Upper lobe of left lung (tissue), 6 donors: ENCODE measurements around the gene MPV17. TPM values are rescaled to one million over a fixed set of nuclear protein-coding genes. Genes with fewer than 3 reads are reported as not detected.
A peak's percentile ranks its signal among the peaks of the same experiment; 100 is the strongest.
"Not testable (repeated sequence)": the region's sequence is repeated elsewhere in the genome, so short reads cannot be mapped to it uniquely, and the experiment has no call there.

Source experiments
- ATAC-seq, 2 donors: fragments of 200-7000 bp; cut with Tn5 transposase; one replicate each; pipeline ENCODE4 v1.9.1; 2022; ENCODE audit warnings: mild to moderate bottlenecking in 2 of 2, moderate library complexity in 2 of 2; ENCODE audit not compliant: low FRiP score in 2 of 2
- DNase-seq, 2 donors: peaks; one replicate each; pipeline ENCODE4 v3.0.0-alpha.2; 2019 to 2020
- H3K27ac ChIP-seq, 4 donors: fragments of 200-600 bp; sonication (generic); one replicate each; pipeline ENCODE4 v1.5.1; 2016 to 2019
- H3K27me3 ChIP-seq, 4 donors: fragments of 200-600 bp; sonication (generic); one replicate each; pipeline ENCODE4 v1.5.1; 2017 to 2019
- H3K36me3 ChIP-seq, 4 donors: fragments of 200-600 bp; sonication (generic); one replicate each; pipeline ENCODE4 v1.5.1; 2016 to 2019
- H3K4me1 ChIP-seq, 4 donors: fragments of 200-600 bp; sonication (generic); one replicate each; pipeline ENCODE4 v1.5.1; 2018 to 2019
- H3K4me3 ChIP-seq, 4 donors: fragments of 200-600 bp; sonication (generic); one replicate each; pipeline ENCODE4 v1.5.1; 2017 to 2019; ENCODE audit warnings: mild to moderate bottlenecking in 2 of 4, moderate library complexity in 1 of 4
- H3K9me3 ChIP-seq, 4 donors: fragments of 200-600 bp; sonication (generic); one replicate each; pipeline ENCODE4 v1.5.1; 2018 to 2019
- EP300 ChIP-seq, 4 donors: sonication (generic); formaldehyde crosslinking; IDR thresholded peaks; one replicate each; pipeline ENCODE4 v1.5.1; 2017; ENCODE audit warnings: antibody characterized with exemption in 4 of 4, control low read depth in 2 of 4
- POLR2A ChIP-seq, 4 donors: fragments of 450-650 bp; IDR thresholded peaks; one replicate each; pipeline ENCODE4 v1.5.1; 2016 to 2017; ENCODE audit warnings: antibody characterized with exemption in 4 of 4, mild to moderate bottlenecking in 2 of 4
- POLR2AphosphoS5 ChIP-seq, 2 donors: sonication (generic); formaldehyde crosslinking; IDR thresholded peaks; one replicate each; pipeline ENCODE4 v1.5.1; 2017; ENCODE audit warnings: antibody characterized with exemption in 2 of 2
- WGBS, 2 donors: methylation state at CpG; one replicate each; pipeline ENCODE4 v1.1.5; 2017 to 2018; 5-methylcytosine and 5-hydroxymethylcytosine counted together
- total RNA-seq, 6 donors: library from RNA; depleted of rRNA in 4 of 6; stranded (reverse); fragments of >200 nt in 4 of 6; gene quantifications; one replicate each; pipeline versions ENCODE4 v1.1.0 to v1.2.1, GENCODE V29; 2016 to 2021
- TF ChIP-seq, protein P1 (sequence below), 6 experiments: fragments of 450-650 bp in 4 of 6; fragments of 200-600 bp in 2 of 6; sonication (generic) in 2 of 6; IDR thresholded peaks; one replicate each; pipeline ENCODE4 v1.5.1; 2016 to 2019; ENCODE audit warnings: antibody characterized with exemption in 6 of 6
- donor health status: DM: no; HTN: no; CAD: no; lungs with moderate emphysema.
- donor health status: DM: no; HTN: yes; CAD: no; lungs with severe emphysema.

Gene MPV17
- total RNA-seq, 6 donors from 2014 or later: 51.2 to 99.3 (median 75.9) TPM

DNA sequence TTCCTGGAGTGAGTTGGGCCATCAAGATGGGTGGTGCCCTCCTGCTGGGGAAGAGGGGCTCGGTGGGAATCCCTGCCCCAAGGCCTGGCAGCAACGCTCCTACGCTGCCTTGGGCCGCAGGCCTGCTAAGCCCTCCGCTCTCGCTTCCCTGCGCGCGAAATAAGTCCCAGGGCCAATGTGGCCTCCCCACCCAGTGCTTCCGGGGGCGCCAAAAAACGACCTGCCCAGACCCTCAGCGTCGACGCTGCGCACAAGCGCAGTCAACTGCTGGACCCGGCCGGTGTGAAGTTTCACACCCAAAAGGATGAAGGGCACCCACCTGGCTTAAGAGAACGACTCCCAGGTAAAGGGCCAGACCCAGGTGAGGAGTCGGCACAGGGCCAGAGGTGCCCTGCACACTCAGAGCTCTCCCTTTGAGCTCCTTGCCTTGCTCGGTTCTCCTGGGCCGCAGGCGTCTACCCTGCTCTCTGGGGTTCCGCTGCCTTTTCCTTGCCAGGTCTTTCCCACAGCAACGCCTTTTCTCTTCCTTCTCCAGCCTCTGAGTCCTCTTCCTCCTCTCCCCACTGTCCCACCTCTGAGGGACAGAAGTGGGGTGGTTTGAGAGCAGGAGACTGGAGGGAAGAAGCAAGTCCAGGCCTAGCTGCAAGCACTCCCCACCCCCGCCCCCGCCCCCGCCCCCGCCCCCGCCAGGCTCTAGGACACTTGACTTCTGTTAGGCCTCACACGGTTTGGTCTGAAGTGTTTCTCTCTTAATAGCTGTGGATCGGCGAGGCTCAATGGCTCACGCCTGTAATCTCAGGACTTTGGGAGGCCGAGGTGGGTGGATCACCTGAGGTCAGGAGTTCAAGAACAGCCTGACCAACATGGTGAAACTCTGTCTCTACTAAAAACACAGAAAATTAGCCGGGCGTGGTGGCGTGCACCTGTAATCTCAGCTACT lies 47.4 kb downstream of the MPV17 start, which contains the start of gene DNAJC5G:
Gene DNAJC5G, plus strand, starts transcription at position 223 of the 940 bp plus-strand sequence. CDS start 1,296 bp downstream, outside the sequence.
- WGBS, 2 donors: 68 to 78% methylated on average over 38 to 39 of the region's 39 CpGs
- H3K4me1 ChIP-seq: peaks cover 0 to 14% (median 2%) of the 10 kb centered on the region in 4 donors
- TF ChIP-seq POLR2A (IDR thresholded peaks at IDR 0.05) (no peak), EP300 (IDR thresholded peaks at IDR 0.05) (no peak), POLR2AphosphoS5 (IDR thresholded peaks at IDR 0.05) (no peak)
- TF ChIP-seq, protein P1, sequence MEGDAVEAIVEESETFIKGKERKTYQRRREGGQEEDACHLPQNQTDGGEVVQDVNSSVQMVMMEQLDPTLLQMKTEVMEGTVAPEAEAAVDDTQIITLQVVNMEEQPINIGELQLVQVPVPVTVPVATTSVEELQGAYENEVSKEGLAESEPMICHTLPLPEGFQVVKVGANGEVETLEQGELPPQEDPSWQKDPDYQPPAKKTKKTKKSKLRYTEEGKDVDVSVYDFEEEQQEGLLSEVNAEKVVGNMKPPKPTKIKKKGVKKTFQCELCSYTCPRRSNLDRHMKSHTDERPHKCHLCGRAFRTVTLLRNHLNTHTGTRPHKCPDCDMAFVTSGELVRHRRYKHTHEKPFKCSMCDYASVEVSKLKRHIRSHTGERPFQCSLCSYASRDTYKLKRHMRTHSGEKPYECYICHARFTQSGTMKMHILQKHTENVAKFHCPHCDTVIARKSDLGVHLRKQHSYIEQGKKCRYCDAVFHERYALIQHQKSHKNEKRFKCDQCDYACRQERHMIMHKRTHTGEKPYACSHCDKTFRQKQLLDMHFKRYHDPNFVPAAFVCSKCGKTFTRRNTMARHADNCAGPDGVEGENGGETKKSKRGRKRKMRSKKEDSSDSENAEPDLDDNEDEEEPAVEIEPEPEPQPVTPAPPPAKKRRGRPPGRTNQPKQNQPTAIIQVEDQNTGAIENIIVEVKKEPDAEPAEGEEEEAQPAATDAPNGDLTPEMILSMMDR (IDR thresholded peaks at IDR 0.05): no peak
- H3K9me3 ChIP-seq: no peaks in the 10 kb centered on the region
- peak within 1 kb of the TSS in 1 of 4 donors; percentile 27 for H3K27ac ChIP-seq
- DNase-seq (peak; percentile 55 to 66), ATAC-seq (peak in 1 of 2 donors; percentile 69)
- no peak within 1 kb of the TSS for H3K4me3 ChIP-seq
- no peaks in the 10 kb centered on the region for H3K36me3 ChIP-seq
- H3K27me3 ChIP-seq: no peaks in the 10 kb centered on the region

DNA sequence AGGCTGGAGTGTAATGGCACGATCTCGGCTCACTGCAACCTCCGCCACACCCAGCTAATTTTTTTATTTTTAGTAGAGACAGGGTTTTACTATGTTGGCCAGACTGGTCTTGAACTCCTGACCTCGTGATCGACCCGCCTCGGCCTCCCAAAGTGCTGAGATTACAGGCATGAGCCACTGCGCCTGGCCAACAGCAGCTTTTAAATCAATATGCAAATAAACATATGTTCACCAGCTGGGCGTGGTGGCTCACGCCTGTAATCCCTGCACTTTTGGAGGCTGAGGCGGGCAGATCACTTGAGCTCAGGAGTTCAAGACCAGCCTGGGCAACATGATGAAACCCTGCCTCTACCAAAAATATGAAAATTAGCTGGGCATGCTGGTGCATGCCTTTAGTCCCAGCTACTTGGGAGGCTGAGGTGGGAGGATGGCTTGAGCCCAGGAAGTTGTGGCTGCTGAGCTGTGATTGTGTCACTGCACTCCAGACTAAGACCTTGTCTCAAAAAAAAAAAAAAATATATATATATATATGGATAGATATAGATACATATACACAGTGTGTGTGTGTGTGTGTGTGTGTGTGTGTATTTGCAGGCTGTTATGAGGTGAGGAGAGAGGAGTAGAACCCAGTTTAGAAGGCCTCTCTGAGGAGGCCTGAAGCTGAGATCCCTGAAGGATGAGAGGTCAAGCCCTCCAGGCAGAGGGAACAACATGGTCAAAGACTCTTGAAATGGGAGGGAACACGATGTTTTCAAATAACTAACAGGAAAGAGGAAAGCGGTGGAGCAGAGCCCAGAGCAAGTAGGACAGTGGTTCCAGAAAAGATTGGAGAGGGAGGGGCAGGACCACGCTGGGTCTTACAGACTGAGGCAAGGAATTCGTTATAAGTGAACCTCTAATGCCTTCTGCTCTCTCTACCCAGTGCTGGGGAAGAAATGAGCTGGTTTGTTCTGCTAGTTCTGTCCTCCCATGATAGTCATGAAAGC lies 50.1 kb downstream of the MPV17 start:
- H3K27me3 ChIP-seq, H3K9me3 ChIP-seq, ATAC-seq, H3K4me3 ChIP-seq, H3K27ac ChIP-seq, H3K4me1 ChIP-seq, H3K36me3 ChIP-seq: not testable (repeated sequence)
- 77 to 83% methylated on average over 13 to 15 of the region's 15 CpGs for WGBS, 2 donors
- DNase-seq: peak in 1 of 2 donors; percentile 35

DNA sequence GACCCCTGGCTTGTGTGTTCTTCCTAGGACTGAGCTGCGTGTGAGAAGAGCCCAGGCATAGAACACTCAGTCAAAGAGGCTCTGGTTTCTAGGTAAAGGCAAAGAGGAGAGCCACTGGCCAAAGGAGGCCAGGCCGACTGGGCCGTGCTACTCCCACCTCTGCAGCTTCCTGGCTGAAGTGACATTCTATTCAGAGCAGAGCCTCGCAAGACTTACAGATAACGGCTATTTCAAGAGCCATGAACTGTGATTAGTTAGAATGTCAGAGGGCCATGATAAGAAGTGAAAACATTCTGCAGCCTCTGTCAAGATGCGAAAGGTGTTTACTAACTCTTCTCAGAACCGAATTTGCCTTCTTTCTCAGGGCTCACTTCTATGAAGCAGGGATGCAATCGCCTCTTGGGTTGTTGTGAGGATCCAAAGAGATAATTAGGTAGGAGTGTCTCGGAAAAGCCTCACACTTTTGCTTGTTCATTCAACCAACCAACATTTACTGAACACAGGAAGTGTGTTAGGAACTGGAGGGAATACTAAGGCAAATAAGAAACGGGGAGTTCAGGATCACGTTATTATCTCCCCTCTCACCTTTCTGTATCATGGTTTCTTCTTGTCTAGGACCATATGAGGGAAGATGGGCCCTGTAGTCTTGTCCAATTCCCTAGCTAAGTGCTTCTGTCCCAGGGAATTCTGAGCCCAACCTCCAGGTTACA lies 51.1 kb downstream of the MPV17 start:
- Histone ChIP-seq H3K27ac (no peak overlapping the region), H3K27me3 (no peaks in the 10 kb centered on the region)
- 58 to 65% methylated on average over 9 to 11 of the region's 11 CpGs for WGBS, 2 donors

GRCh38 chr2:27270670-27271069 lies 52.2 kb downstream of the MPV17 start:
- DNase-seq (no peak), ATAC-seq (no peak)
- WGBS, 2 donors: 59 to 60% methylated on average over 2 of the region's 2 CpGs
- no peaks in the 10 kb centered on the region for H3K9me3 ChIP-seq
- H3K27me3 ChIP-seq: no peaks in the 10 kb centered on the region
- H3K4me1 ChIP-seq: peaks cover 0 to 4% (median 0%) of the 10 kb centered on the region in 4 donors
- no peaks in the 10 kb centered on the region for H3K36me3 ChIP-seq
- H3K4me3 ChIP-seq: no peak overlapping the region
- no peak overlapping the region for H3K27ac ChIP-seq
- TF ChIP-seq POLR2A (IDR thresholded peaks at IDR 0.05): no peak
- TF ChIP-seq EP300 (IDR thresholded peaks at IDR 0.05): no peak
- TF ChIP-seq, protein P1 (IDR thresholded peaks at IDR 0.05): no peak
- no peak for TF ChIP-seq POLR2AphosphoS5 (IDR thresholded peaks at IDR 0.05)

More for the DNA sequence above, 51.1 kb downstream of the MPV17 start:
- ATAC-seq (no peak), DNase-seq (no peak)
- Histone ChIP-seq H3K4me3 (no peak overlapping the region), H3K4me1 (peaks cover 0 to 9% (median 2%) of the 10 kb centered on the region in 4 donors), H3K9me3 (no peaks in the 10 kb centered on the region), H3K36me3 (no peaks in the 10 kb centered on the region)
- TF ChIP-seq POLR2A (IDR thresholded peaks at IDR 0.05): no peak
- no peak for TF ChIP-seq EP300 (IDR thresholded peaks at IDR 0.05)
- TF ChIP-seq POLR2AphosphoS5 (IDR thresholded peaks at IDR 0.05): no peak
- TF ChIP-seq, protein P1 (IDR thresholded peaks at IDR 0.05): no peak
